Body of pancreas (tissue), 4 donors: Measurements from ENCODE around the gene PPFIA1. TPM values are rescaled to one million over a fixed set of nuclear protein-coding genes. Genes with fewer than 3 reads are reported as not detected.
"Not testable (repeated sequence)": the region's sequence is repeated elsewhere in the genome, so short reads cannot be mapped to it uniquely, and the experiment has no call there.

ENCODE experiments used
- ATAC-seq: fragments of 150-250 bp; one replicate; pipeline ENCODE4 v1.9.1; 2016
- DNase-seq, 4 donors: peaks; one replicate each; pipeline ENCODE4 v3.0.0-alpha.2; 2019
- H3K27ac ChIP-seq, 4 donors: fragments of 200-600 bp; sonication (generic); 1 replicate in 3 of 4; 2 replicates in 1 of 4; pipeline versions ENCODE4 v1.5.1 to v1.6.1; 2016 to 2019; ENCODE audit warnings: mild to moderate bottlenecking in 1 of 4, mixed read lengths in 1 of 4, moderate library complexity in 1 of 4
- H3K27me3 ChIP-seq, 2 donors: fragments of 200-600 bp; sonication (generic); one replicate each; pipeline ENCODE4 v1.6.0; 2016; ENCODE audit warnings: mild to moderate bottlenecking in 1 of 2
- H3K36me3 ChIP-seq, 2 donors: fragments of 200-600 bp; sonication (generic); replicated peaks in 1 of 2; 2 replicates each; pipeline ENCODE4 v1.5.1; 2016; ENCODE audit warnings: low read depth in 2 of 2; ENCODE audit not compliant: insufficient read depth in 1 of 2
- H3K4me1 ChIP-seq: fragments of 200-600 bp; sonication (generic); one replicate; pipeline ENCODE4 v1.6.0; 2016
- H3K4me3 ChIP-seq, 2 donors: fragments of 200-600 bp; sonication (generic); 1 replicate in 1 of 2; 2 replicates in 1 of 2; pipeline ENCODE4 v1.5.1; 2016 to 2019
- H3K9me3 ChIP-seq, 3 donors: fragments of 200-600 bp; sonication (generic); 1 replicate in 2 of 3; 2 replicates in 1 of 3; pipeline ENCODE4 v1.5.1; 2016
- POLR2A ChIP-seq, 3 donors: fragments of 450-650 bp; IDR thresholded peaks; one replicate each; pipeline ENCODE4 v1.6.1; 2016; ENCODE audit warnings: antibody characterized with exemption in 3 of 3, mild to moderate bottlenecking in 2 of 3
- WGBS, 2 donors: methylation state at CpG; one replicate each; pipeline ENCODE4 v1.1.5; 2017; 5-methylcytosine and 5-hydroxymethylcytosine counted together
- intact Hi-C: fragments of 100-400 bp; cut with DNase I; formaldehyde crosslinking; loops from one replicate; pipeline ENCODE4 v1.15.1; 2023
- total RNA-seq, 2 donors: library from RNA; depleted of rRNA; stranded (reverse); fragments of >200 nt; gene quantifications; one replicate each; pipeline ENCODE4 v1.1.0, GENCODE V29; 2016
- TF ChIP-seq, protein P1 (sequence below), 7 experiments: fragments of 450-650 bp in 4 of 7; fragments of 200-600 bp in 3 of 7; sonication (generic) in 3 of 7; IDR thresholded peaks; one replicate each; pipeline ENCODE4 v1.5.1; 2016 to 2019; ENCODE audit warnings: antibody characterized with exemption in 7 of 7

The PPFIA1 gene
- total RNA-seq, 2 donors from 2014 or later, result 22.1 to 29.3 TPM

DNA sequence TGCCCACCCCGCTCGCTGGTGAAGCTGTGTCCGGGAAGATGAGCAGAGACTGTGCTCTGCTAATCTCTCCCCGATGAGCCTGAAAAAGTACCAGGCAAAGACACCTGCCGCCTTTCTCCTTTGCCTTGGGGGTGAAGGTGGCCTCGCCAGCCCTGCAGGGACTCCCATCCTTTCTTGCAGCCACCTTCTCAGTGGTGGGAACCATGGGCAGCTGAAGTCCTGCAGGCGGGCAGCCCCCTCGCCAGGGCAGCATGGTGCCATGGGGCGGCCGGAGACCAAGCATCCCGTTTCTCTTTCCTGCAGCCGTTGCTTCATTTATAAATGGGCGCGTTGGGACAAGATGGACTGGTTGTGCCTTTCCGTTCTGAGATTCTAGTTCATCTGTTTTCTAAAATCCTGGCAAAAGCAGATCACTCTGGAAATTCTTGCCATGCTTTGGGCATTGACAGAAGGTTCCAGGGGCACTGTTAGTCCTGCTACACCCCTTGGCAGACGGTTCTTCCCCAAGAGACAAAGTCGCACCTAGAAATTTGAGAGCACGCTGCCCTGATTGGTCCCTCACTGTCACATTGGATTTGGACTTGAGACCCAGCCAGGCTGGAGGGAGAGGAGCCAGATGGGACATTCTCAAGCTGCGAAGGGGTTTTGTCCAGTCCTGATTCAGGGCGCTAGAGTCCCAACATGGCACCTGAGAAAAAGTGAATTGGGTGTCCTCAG, 135.3 kb downstream of the PPFIA1 start:
- WGBS, 2 donors, result 89% methylated on average over 16 to 19 of the region's 20 CpGs
- H3K4me3 ChIP-seq, result no peak overlapping the region
- no peak overlapping the region for H3K27ac ChIP-seq
- H3K36me3 ChIP-seq, result peaks cover 14 to 38% of the 10 kb centered on the region in 2 donors
- DNase-seq (no peak), ATAC-seq (no peak)
- no peak for TF ChIP-seq POLR2A (IDR thresholded peaks at IDR 0.05)
- TF ChIP-seq, protein P1, sequence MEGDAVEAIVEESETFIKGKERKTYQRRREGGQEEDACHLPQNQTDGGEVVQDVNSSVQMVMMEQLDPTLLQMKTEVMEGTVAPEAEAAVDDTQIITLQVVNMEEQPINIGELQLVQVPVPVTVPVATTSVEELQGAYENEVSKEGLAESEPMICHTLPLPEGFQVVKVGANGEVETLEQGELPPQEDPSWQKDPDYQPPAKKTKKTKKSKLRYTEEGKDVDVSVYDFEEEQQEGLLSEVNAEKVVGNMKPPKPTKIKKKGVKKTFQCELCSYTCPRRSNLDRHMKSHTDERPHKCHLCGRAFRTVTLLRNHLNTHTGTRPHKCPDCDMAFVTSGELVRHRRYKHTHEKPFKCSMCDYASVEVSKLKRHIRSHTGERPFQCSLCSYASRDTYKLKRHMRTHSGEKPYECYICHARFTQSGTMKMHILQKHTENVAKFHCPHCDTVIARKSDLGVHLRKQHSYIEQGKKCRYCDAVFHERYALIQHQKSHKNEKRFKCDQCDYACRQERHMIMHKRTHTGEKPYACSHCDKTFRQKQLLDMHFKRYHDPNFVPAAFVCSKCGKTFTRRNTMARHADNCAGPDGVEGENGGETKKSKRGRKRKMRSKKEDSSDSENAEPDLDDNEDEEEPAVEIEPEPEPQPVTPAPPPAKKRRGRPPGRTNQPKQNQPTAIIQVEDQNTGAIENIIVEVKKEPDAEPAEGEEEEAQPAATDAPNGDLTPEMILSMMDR (IDR thresholded peaks at IDR 0.05), result no peak
- no peaks in the 10 kb centered on the region for H3K27me3 ChIP-seq
- H3K4me1 ChIP-seq, result peaks cover 8% of the 10 kb centered on the region
- intact Hi-C loops, result no loop called here
- H3K9me3 ChIP-seq, result no peaks in the 10 kb centered on the region

DNA sequence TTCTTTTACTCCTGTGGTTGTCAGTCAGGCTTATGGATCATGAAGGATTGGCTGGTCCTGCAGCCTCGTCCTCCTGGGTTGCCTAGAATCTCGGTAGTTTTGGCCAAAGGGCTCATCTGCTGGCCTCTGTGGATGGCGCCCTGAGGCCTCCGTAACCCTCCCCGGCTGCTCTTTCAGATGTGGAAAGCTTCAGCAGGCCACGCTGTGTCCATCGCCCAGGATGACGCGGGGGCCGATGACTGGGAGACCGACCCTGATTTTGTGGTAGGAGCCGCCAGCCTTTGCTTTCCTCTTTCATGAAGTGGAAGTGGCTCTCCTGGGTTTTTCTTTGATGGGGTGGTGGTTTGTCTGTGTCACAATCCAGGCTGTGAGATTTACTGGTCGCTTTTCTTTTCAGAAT, 136.6 kb downstream of the PPFIA1 start:
- Histone ChIP-seq H3K27me3 (no peaks in the 10 kb centered on the region), H3K27ac (no peak overlapping the region), H3K36me3 (peaks cover 22 to 47% of the 10 kb centered on the region in 2 donors), H3K9me3 (no peaks in the 10 kb centered on the region), H3K4me3 (no peak overlapping the region), H3K4me1 (peaks cover 6% of the 10 kb centered on the region)
- TF ChIP-seq POLR2A (IDR thresholded peaks at IDR 0.05), result no peak
- TF ChIP-seq, protein P1 (IDR thresholded peaks at IDR 0.05), result no peak
- WGBS, 2 donors, result 80 to 95% methylated on average over 10 to 13 of the region's 13 CpGs
- ATAC-seq (no peak), DNase-seq (no peak)
- intact Hi-C loops, result no loop called here

DNA sequence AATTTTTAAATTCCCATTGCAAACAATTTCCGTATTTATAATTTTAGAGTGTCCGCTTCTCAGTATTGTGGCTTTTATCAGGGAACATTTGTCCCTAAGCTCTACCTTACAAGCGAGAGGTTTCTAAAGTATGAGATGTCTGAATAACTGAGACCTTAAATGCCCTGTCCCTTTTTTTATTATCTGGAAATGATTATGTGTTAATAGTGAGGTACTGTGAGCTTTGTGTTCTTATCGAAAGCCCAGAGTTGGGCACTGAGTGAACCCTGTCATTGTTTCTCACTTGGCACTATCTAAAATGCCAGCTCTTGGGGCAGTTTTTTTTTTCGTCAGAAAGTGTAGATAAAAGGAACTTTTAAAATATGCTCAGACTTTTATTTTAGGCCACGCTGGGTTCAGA, 137.3 kb downstream of the PPFIA1 start:
- H3K36me3 ChIP-seq, result peaks cover 22 to 47% of the 10 kb centered on the region in 2 donors
- H3K4me1 ChIP-seq, result peaks cover 2% of the 10 kb centered on the region
- ATAC-seq, result no peak
- TF ChIP-seq, protein P1 (IDR thresholded peaks at IDR 0.05), result no peak
- no peak for TF ChIP-seq POLR2A (IDR thresholded peaks at IDR 0.05)
- no peak overlapping the region for H3K27ac ChIP-seq
- no peaks in the 10 kb centered on the region for H3K9me3 ChIP-seq
- WGBS, 2 donors, result 89 to 91% methylated on average over 6 of the region's 6 CpGs
- DNase-seq, result no peak
- H3K27me3 ChIP-seq, result no peaks in the 10 kb centered on the region
- H3K4me3 ChIP-seq, result no peak overlapping the region
- intact Hi-C loops, result no loop called here

DNA sequence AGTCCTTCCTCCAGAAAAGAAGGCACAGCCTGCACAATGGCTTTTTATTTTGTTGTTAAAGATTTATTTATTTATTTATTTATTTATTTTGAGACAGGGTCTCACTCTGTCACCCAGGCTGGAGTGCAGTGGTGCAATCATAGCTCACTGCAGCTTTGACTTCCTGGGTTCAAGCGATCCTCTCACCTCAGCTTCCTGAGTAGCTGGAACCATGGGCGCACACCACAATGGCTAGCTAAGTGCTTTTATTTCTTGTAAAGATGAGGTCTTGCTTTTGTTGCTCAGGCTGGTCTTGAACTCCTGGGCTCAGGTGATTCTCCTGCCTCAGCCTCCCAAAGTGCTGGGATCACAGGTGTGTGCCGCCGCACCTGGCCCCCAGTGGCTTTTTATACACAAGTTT, 137.8 kb downstream of the PPFIA1 start:
- DNase-seq, ATAC-seq, H3K27me3 ChIP-seq, H3K27ac ChIP-seq, H3K4me3 ChIP-seq, H3K9me3 ChIP-seq, H3K4me1 ChIP-seq, intact Hi-C loops: not testable (repeated sequence)
- 78 to 100% methylated on average over 4 of the region's 4 CpGs for WGBS, 2 donors
- H3K36me3 ChIP-seq, result peaks cover 22 to 47% of the 10 kb centered on the region in 2 donors

DNA sequence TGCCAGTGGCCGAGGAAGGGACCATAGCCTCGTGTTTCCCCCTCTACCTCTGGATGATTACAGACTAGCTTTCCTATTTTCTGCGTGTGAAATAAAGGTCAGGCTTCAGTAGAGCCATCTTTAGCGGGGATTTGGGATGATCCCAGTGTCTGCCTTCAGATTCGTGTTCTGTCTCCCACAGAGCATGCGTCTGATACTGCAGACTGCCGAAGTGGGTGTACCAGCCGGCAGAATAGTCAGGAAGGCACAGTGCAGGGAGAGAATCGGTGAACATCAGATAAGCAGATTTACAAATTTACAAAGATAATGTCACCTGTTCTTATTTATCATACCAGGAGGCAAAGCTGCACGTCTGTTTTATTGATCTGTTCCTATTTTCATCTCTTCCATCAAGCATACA, 138.9 kb downstream of the PPFIA1 start:
- DNase-seq, result no peak
- H3K36me3 ChIP-seq, result peaks cover 22 to 51% of the 10 kb centered on the region in 2 donors
- intact Hi-C loops, result no loop called here
- no peak for ATAC-seq
- H3K4me1 ChIP-seq, result no peaks in the 10 kb centered on the region
- TF ChIP-seq, protein P1 (IDR thresholded peaks at IDR 0.05), result no peak
- no peak for TF ChIP-seq POLR2A (IDR thresholded peaks at IDR 0.05)
- H3K27me3 ChIP-seq, result no peaks in the 10 kb centered on the region
- no peak overlapping the region for H3K4me3 ChIP-seq
- H3K27ac ChIP-seq, result no peak overlapping the region
- WGBS, 2 donors, result 84 to 89% methylated on average over 10 of the region's 10 CpGs
- H3K9me3 ChIP-seq, result no peaks in the 10 kb centered on the region
